Pancreas (tissue), 10 donors: ENCODE results near the gene WIPI1. TPM values are rescaled to one million over a fixed set of nuclear protein-coding genes. Genes with fewer than 3 reads are reported as not detected.
"Not testable (repeated sequence)": the region's sequence is repeated elsewhere in the genome, so short reads cannot be mapped to it uniquely, and the experiment has no call there.

ENCODE experiments used
- ATAC-seq, 4 donors: fragments of 200-7000 bp; cut with Tn5 transposase; one replicate each; pipeline versions ENCODE4 v1.8.0 to v1.9.1; 2020; ENCODE audit warnings: mild to moderate bottlenecking in 4 of 4, moderate library complexity in 4 of 4
- DNase-seq, 6 donors: peaks; one replicate each; pipeline ENCODE4 v3.0.0-alpha.2; 2020
- FAIRE-seq: peaks from 2 replicates; lab custom pipeline; 2012; peaks lifted over from hg19 to GRCh38; lab: Jason Lieb, UNC
- H3K27ac ChIP-seq, 4 donors: fragments of 200-600 bp; sonication (generic); 1 replicate in 3 of 4; 2 replicates in 1 of 4; pipeline versions ENCODE4 v1.5.0 to v1.8.0; 2020
- H3K27me3 ChIP-seq, 4 donors: fragments of 200-600 bp; one replicate each; pipeline ENCODE4 v1.8.0; 2021
- H3K36me3 ChIP-seq, 3 donors: fragments of 200-600 bp; sonication (generic) in 1 of 3; one replicate each; pipeline versions ENCODE4 v1.5.0 to v1.8.0; 2020 to 2021
- H3K4me1 ChIP-seq, 3 donors: fragments of 200-600 bp; one replicate each; pipeline ENCODE4 v1.8.0; 2021
- H3K4me3 ChIP-seq, 4 donors: fragments of 200-600 bp; sonication (generic) in 2 of 4; one replicate each; pipeline versions ENCODE4 v1.5.0 to v1.8.0; 2020 to 2021
- H3K9me3 ChIP-seq, 4 donors: fragments of 200-600 bp; one replicate each; pipeline ENCODE4 v1.8.0; 2021
- CTCF ChIP-seq, 4 donors: fragments of 200-600 bp; sonication (generic) in 3 of 4; IDR thresholded peaks; one replicate each; pipeline versions ENCODE4 v1.5.0 to v1.8.0; 2021; ENCODE audit warnings: antibody characterized with exemption in 4 of 4
- WGBS, 2 donors: extraction: QIAGEN DNeasy Blood & Tissue Kit; methylation state at CpG; one replicate each; pipeline ENCODE4 v1.1.7; 2013; 5-methylcytosine and 5-hydroxymethylcytosine counted together
- intact Hi-C, 3 donors: fragments of 100-400 bp; cut with DNase I; formaldehyde crosslinking; loops; one replicate each; pipeline versions ENCODE4 v1.11.1 to v1.14.2; 2022
- polyA plus RNA-seq, 2 donors: library from polyadenylated mRNA; stranded (reverse); fragments of 200-250 nt; gene quantifications; one replicate each; pipeline ENCODE4 v1.2.3, GENCODE V29; 2013
- total RNA-seq, 6 donors: library from RNA; stranded (reverse); fragmentation: NEBNext Ultra II Directional in 4 of 6; extraction: Animal tissue kit (Norgen Biotek cat#: 25700) in 4 of 6; gene quantifications; one replicate each; pipeline versions ENCODE4 v1.2.1 to v1.2.4, GENCODE V29; 2021 to 2023
- donor health status: healthy with polysubstance abuse.
- donor health status: DM: no; HTN: no; CAD: no; lungs with moderate emphysema.
- donor health status: DM: no; HTN: no; CAD: no.
- donor health status: control.
- donor health status: control.
- donor health status: Bipolar disorder and iron deficiency.
- donor health status: DM: yes; HTN: yes; CAD: no.
- donor health status: DM: no; HTN: no; CAD: no.
- donor health status: DM: no; HTN: no; CAD: no.
- donor health status: DM: yes; HTN: yes; CAD: no.

WIPI1 gene
- total and polyA plus RNA-seq, 8 donors, result 14.0 to 32.2 (median 25.4) TPM

DNA sequence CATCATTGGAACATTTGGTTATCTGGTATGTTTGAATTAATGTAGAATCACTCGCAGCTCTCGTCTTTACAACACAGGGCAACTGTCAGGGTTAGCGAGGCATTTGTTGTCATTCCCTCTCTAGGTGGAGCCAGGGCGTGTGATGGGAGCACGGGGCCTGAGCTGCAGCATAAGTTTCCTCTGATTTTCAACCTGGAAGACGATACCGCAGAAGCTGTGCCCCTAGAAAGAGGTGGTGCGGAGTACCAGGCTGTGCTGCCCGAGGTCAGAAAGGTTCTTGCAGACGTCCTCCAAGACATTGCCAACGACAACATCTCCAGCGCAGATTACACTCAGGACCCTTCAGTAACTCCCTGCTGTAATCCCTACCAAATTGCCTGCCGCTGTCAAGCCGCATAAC is 37.2 kb downstream of the WIPI1 start:
- 93 to 96% methylated on average over 14 of the region's 14 CpGs for WGBS, 2 donors
- Histone ChIP-seq H3K4me1 (no peaks in the 10 kb centered on the region), H3K9me3 (no peaks in the 10 kb centered on the region), H3K27ac (no peak overlapping the region), H3K4me3 (no peak overlapping the region), H3K27me3 (no peaks in the 10 kb centered on the region), H3K36me3 (peaks cover 0 to 5% (median 0%) of the 10 kb centered on the region in 3 donors)
- TF ChIP-seq CTCF (IDR thresholded peaks at IDR 0.05), result no peak
- ATAC-seq, result no peak
- no peak for FAIRE-seq
- DNase-seq, result no peak
- intact Hi-C loops, result no loop called here

DNA sequence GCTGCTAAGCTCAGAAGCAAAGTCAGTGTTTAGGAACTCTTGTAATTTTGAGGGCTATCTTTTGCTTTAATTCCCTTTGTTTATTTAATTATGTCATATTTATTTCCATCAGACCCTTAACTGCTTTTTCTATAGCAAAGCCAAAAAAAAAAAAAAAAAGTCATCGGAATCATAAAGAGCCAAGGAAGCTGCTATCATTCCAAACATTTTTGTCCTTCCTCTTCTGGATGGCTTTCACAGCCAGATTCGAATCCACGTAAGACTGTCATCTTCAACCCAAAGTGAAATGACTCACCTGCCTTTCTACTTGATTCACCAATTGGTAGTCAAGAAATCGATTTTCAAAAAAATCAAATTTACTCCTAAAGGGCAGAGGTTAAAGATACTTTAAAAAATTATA is 38.4 kb downstream of the WIPI1 start:
- no peak for DNase-seq
- WGBS, 2 donors, result 87% methylated on average over 4 of the region's 4 CpGs
- intact Hi-C loops, result no loop called here
- no peak for TF ChIP-seq CTCF (IDR thresholded peaks at IDR 0.05)
- no peak for FAIRE-seq
- no peaks in the 10 kb centered on the region for H3K9me3 ChIP-seq
- no peaks in the 10 kb centered on the region for H3K4me1 ChIP-seq
- no peak overlapping the region for H3K27ac ChIP-seq
- no peaks in the 10 kb centered on the region for H3K27me3 ChIP-seq
- no peak overlapping the region for H3K4me3 ChIP-seq
- peaks cover 0 to 2% (median 0%) of the 10 kb centered on the region in 3 donors for H3K36me3 ChIP-seq
- no peak for ATAC-seq

- 96% methylated on average over 3 of the region's 3 CpGs for WGBS, 2 donors
- DNase-seq (no peak), FAIRE-seq (no peak), ATAC-seq (no peak)
- no peaks in the 10 kb centered on the region for H3K27me3 ChIP-seq
- no peaks in the 10 kb centered on the region for H3K9me3 ChIP-seq
- no peaks in the 10 kb centered on the region for H3K4me1 ChIP-seq
- H3K36me3 ChIP-seq, result no peaks in the 10 kb centered on the region
- no peak for TF ChIP-seq CTCF (IDR thresholded peaks at IDR 0.05)
- intact Hi-C loops, result no loop called here
- H3K27ac ChIP-seq, result no peak overlapping the region
- no peak overlapping the region for H3K4me3 ChIP-seq
Observed at GRCh38 chr17:68417317-68417716, 40.0 kb downstream of the WIPI1 start.

DNA sequence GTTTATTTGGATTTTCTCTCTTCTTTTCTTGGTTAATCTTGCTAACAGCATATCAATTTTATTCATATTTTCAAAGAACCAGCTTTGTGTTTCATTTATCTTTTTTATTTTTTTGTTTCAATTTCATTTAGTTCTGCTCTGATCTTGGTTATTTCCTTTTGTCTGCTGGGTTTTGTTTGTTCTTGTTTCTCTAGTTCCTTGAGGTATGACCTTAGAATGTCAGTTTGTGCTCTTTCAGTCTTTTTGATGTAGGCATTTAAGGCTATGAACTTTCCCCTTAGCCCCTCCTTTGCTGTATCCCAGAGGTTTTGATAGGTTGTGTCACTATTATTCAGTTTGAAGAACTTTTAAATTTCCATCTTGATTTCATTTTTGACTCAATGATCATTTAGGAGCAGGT is 42.4 kb downstream of the WIPI1 start:
- ATAC-seq, DNase-seq, H3K36me3 ChIP-seq, FAIRE-seq, H3K4me1 ChIP-seq, intact Hi-C loops, H3K4me3 ChIP-seq, H3K9me3 ChIP-seq, H3K27ac ChIP-seq, H3K27me3 ChIP-seq: not testable (repeated sequence)

- intact Hi-C loops, H3K36me3 ChIP-seq, H3K4me1 ChIP-seq, H3K27me3 ChIP-seq, H3K9me3 ChIP-seq, FAIRE-seq, H3K27ac ChIP-seq: not testable (repeated sequence)
- peak in 1 of 4 donors; percentile 38 for ATAC-seq
- peak overlapping the region in 3 of 4 donors; percentile 6 to 39 (median 25) for H3K4me3 ChIP-seq
- 5 to 6% methylated on average over 26 to 32 of the region's 34 CpGs for WGBS, 2 donors
- DNase-seq, result peak in 1 of 6 donors; percentile 48
Observed at GRCh38 chr17:68413597-68414560, 43.4 kb downstream of the WIPI1 start.

DNA sequence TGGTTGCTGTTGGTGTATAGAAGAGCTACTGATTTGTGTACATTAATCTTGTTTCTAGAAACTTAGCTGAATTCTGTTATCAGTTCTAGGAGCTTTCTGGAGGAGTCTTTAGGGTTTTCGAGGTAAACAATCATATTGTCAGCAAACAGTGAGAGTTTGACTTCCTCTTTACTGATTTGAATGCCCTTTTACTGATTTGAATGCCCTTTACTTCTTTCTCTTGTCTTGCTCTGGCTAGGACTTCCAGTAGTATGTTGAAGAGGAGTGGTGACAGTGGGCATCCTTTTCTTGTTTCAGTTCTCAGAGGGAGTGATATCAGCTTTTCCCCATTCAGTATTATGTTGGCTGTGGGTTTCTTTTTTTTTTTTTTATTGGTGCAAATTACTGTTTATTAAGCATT is 49.6 kb downstream of the WIPI1 start:
- ATAC-seq, H3K27ac ChIP-seq, DNase-seq, H3K9me3 ChIP-seq, H3K4me3 ChIP-seq, H3K36me3 ChIP-seq, H3K4me1 ChIP-seq, FAIRE-seq, H3K27me3 ChIP-seq, intact Hi-C loops: not testable (repeated sequence)
- 72 to 78% methylated on average over 1 of the region's 1 CpG for WGBS, 2 donors

DNA sequence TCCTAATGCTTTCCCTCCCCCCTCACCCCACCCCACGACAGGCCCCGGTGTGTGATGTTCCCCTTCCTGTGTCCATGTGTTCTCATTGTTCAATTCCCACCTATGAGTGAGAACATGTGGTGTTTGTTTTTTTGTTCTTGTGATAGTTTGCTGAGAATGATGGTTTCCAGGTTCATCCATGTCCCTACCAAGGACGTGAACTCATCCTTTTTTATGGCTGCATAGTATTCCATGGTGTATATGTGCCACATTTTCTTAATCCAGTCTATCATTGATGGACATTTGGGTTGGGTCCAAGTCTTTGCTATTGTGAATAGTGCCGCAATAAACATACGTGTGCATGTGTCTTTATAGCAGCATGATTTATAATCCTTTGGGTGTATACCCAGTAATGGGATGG is 53.5 kb downstream of the WIPI1 start:
- H3K4me1 ChIP-seq, H3K27ac ChIP-seq, H3K27me3 ChIP-seq, H3K4me3 ChIP-seq, H3K9me3 ChIP-seq, H3K36me3 ChIP-seq, FAIRE-seq, DNase-seq, ATAC-seq, intact Hi-C loops: not testable (repeated sequence)
- WGBS, 2 donors, result 83 to 93% methylated on average over 3 to 5 of the region's 5 CpGs
